ENCODE results near the gene GABBR2. TPM values are rescaled to one million over a fixed set of nuclear protein-coding genes. Genes with fewer than 3 reads are reported as not detected.

The GABBR2 gene
- total and polyA plus RNA-seq, 9 of the 15 experiments (the other 6 are each of a cell fraction or from before 2014, with no cell fraction given) = 0.15 to 1.9 (median 0.32) TPM

DNA sequence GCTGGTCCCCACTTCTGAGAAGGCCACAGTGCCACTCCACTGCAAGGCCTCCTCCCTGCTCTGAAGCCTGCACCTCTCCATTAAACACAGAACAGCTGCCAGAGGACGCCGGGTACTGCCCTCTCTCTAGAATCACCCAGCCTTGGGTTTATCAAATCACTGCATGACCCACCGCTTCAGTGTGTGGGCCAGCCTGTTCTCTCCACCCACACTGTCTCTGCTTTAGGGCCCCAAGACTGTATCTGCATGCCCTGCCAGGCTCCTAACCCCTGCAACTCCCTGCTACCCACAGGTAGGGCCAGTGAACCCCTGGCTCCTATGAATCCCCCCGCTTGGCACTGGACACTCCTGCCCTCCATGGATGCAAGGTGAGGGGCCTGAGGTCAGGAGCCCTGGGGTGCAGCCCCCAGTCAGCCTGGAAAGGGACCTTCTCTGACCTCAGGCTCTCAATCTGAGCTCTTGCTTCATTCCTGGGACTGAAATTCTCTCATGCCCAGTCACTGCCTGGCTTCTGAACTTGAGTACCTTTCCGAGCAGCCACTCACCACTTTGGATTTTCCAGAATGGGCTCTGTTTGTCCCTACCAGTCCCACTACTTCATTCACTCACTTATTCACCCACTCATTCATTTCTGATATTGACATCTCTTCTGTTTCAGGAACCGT lies 206.3 kb downstream of the GABBR2 start (continued):
- TF ChIP-seq NCOA4 (IDR thresholded peaks at IDR 0.05; ENCODE audit: partially characterized antibody) (no peak), ZNF57 (CRISPR knock-in tag; IDR thresholded peaks at IDR 0.05) (no peak), PHTF2 (CRISPR knock-in tag; IDR thresholded peaks at IDR 0.05) (no peak)

DNA sequence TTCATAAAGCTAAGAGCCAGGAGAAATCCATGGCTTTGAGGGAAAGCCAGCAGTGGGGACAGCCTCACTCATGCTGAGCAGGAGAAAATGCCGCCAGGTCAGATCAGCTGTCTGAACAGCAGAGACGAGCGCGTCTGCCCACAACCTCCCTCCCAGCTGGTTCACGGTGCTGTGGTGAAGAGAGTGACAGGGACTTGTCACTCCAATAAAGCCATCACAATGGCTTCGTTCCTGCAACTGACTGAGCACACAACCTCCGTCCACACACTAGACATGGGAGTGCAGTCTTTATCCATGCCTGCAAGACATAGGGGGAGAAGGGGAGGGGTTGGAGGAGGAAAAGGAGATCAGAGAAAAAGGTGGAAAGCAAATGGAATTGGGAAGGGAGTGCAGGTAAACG lies 206.9 kb downstream of the GABBR2 start:
- Histone ChIP-seq H3K27me3 (ENCODE audit: control insufficient read depth in 2 of 2, insufficient read depth in 2 of 2, low read length in 2 of 2) (no peaks in the 10 kb centered on the region; a peak in 1 of 5 replicates), H3K9me3 (replicated peaks; ENCODE audit: control insufficient read depth, insufficient read depth, low read depth, low read length) (no peaks in the 10 kb centered on the region), H2AFZ (ENCODE audit: low read depth, low read length) (no peak overlapping the region; the same call in 1 of the 2 replicates), H3K79me2 (ENCODE audit: control insufficient read depth, insufficient read depth, low read length) (no peaks in the 10 kb centered on the region), H4K20me1 (replicated peaks; ENCODE audit: control insufficient read depth, insufficient read depth, low read length) (no peaks in the 10 kb centered on the region), H3K4me3 (no peak overlapping the region), H3K9me1 (ENCODE audit: control insufficient read depth, insufficient read depth, low read length) (no peaks in the 10 kb centered on the region), H3K9ac (ENCODE audit: insufficient read depth in 1 of 2, low read depth in 2 of 2, low read length in 2 of 2) (no peak overlapping the region), H3K36me3 (ENCODE audit: control insufficient read depth, insufficient read depth, low read length) (no peaks in the 10 kb centered on the region), H3K4me2 (ENCODE audit: insufficient read depth, low read length) (no peak overlapping the region), H3K4me1 (replicated peaks in 1 of 2; ENCODE audit: control insufficient read depth in 2 of 2, insufficient read depth in 2 of 2, low read length in 2 of 2) (peaks cover 0 to 3% of the 10 kb centered on the region in 2 experiments; a peak in 2 of 5 replicates), H3K27ac (ENCODE audit: extremely low read depth, low read depth, low read length) (no peak overlapping the region)
- DNase-seq (ENCODE audit: extremely low read depth in 1 of 4, low spot score in 3 of 4) (no peak), FAIRE-seq (no peak), ATAC-seq (no peak; the same call in 2 of the 3 replicates)
- intact Hi-C loops (cut with micrococcal nuclease) = no loop called here
- POLR2A ChIA-PET = interaction anchor here (0.7 to 1.0 kb wide), 2 partner anchors 16 to 496 kb away, joined by 3 to 4 read pairs; no protein-coding TSS in a partner anchor
- no TSS peak for BruUV-seq (replicated peaks)
- CTCF ChIA-PET (ENCODE audit: low intra/inter-chr PET ratio) = no interaction called here
- WGBS (ENCODE audit: insufficient coverage, low coverage, missing lambda C conversion rate) = 49% methylated on average over 8 of the region's 8 CpGs
- in situ Hi-C loops (cut with MboI) = no loop called here
- 0 out of 2 replicates have a peak, but pooled peaks have one; percentile 74 for TF ChIP-seq ZNF316 (IDR thresholded peaks at IDR 0.05)
- no peak for TF ChIP-seq GTF2E2 (tag; IDR thresholded peaks at IDR 0.05)
- TF ChIP-seq ESRRA (IDR thresholded peaks at IDR 0.05; ENCODE audit: borderline replicate concordance, low read depth) = no peak
- TF ChIP-seq, protein P1, sequence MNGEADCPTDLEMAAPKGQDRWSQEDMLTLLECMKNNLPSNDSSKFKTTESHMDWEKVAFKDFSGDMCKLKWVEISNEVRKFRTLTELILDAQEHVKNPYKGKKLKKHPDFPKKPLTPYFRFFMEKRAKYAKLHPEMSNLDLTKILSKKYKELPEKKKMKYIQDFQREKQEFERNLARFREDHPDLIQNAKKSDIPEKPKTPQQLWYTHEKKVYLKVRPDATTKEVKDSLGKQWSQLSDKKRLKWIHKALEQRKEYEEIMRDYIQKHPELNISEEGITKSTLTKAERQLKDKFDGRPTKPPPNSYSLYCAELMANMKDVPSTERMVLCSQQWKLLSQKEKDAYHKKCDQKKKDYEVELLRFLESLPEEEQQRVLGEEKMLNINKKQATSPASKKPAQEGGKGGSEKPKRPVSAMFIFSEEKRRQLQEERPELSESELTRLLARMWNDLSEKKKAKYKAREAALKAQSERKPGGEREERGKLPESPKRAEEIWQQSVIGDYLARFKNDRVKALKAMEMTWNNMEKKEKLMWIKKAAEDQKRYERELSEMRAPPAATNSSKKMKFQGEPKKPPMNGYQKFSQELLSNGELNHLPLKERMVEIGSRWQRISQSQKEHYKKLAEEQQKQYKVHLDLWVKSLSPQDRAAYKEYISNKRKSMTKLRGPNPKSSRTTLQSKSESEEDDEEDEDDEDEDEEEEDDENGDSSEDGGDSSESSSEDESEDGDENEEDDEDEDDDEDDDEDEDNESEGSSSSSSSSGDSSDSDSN (IDR thresholded peaks at IDR 0.05; ENCODE audit: borderline replicate concordance in 1 of 2, low read depth in 2 of 2, low read length in 2 of 2) = no peak
- TF ChIP-seq ASH1L (IDR thresholded peaks at IDR 0.05; ENCODE audit: borderline replicate concordance, low read depth, partially characterized antibody) = no peak
- TF ChIP-seq SREBF2 (CRISPR knock-in tag; IDR thresholded peaks at IDR 0.05) = no peak
- no peak for TF ChIP-seq SAP30 (IDR thresholded peaks at IDR 0.05; ENCODE audit: borderline replicate concordance, insufficient read depth, low read depth, low read length, poor library complexity, severe bottlenecking)
- TF ChIP-seq CSDE1 (IDR thresholded peaks at IDR 0.05) = no peak
- TF ChIP-seq ZBTB1 (CRISPR knock-in tag; IDR thresholded peaks at IDR 0.05; ENCODE audit: borderline replicate concordance, low read depth) = no peak
- TF ChIP-seq DDX20 (tag; IDR thresholded peaks at IDR 0.05; ENCODE audit: low read depth) = no peak

Data from K562 (cell line).